Cardiac fibroblast (primary cell): ENCODE data around the gene EEFSEC.

Source experiments
- DNase-seq, 2 donors: peaks; one replicate each; pipeline versions ENCODE4 v3.0.0 to v3.0.0-alpha.2; 2010; ENCODE audit warnings: low read depth in 2 of 2
- H3K4me3 ChIP-seq, 2 donors: replicated peaks in 1 of 2; 1 replicate in 1 of 2; 2 replicates in 1 of 2; pipeline ENCODE4 v1.5.1; 2011; ENCODE audit warnings: low read depth in 2 of 2, low read length in 2 of 2, mild to moderate bottlenecking in 2 of 2, moderate library complexity in 1 of 2
- TF ChIP-seq, protein P1 (sequence below): IDR thresholded peaks from one replicate; pipeline ENCODE4 v1.5.1; 2011; ENCODE audit warnings: low read depth, mild to moderate bottlenecking, low read length, inconsistent platforms

Gene EEFSEC

DNA sequence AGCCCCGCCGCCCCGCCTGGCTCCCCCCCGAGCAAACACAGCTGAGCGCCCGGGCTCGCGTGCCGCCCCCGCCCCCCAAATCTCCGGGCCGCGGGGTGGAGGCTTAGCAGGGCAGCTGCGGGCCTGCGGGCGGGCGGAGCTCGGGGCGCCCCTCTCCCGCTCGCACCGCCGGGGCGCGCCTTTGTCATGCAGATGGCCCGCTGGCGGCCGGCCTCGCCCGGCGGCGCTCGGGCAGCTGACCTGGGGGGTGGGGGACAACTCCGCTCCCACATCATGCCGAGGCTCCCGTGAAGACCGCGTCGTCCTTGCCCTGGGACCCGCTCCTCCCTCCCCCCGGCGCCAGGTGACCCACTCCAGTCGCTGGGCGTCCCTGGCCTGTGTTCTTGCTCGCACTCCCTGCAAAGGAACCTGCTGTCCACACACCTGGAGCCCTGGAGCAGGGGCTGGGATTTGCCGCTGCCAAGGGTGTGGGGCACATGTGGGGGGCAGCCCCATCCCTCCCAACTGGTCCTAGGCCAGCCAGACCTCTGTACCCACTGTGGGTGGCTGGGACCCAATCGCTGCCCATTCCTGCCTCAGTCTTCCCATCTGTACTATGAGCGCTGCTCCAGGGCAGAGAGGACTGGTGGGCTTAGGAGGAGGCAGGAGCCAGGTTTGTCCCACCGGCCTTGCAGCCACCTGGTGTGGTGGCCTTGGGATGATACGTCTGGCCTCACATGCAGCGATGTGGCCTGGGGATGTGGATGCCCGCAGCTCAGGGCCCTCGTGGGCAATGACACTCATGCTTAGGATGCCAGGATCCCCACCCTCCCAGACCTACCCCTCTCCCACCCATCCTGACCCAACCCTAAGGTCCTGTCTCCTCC, 279.9 kb downstream of the EEFSEC start:
- TF ChIP-seq, protein P1, sequence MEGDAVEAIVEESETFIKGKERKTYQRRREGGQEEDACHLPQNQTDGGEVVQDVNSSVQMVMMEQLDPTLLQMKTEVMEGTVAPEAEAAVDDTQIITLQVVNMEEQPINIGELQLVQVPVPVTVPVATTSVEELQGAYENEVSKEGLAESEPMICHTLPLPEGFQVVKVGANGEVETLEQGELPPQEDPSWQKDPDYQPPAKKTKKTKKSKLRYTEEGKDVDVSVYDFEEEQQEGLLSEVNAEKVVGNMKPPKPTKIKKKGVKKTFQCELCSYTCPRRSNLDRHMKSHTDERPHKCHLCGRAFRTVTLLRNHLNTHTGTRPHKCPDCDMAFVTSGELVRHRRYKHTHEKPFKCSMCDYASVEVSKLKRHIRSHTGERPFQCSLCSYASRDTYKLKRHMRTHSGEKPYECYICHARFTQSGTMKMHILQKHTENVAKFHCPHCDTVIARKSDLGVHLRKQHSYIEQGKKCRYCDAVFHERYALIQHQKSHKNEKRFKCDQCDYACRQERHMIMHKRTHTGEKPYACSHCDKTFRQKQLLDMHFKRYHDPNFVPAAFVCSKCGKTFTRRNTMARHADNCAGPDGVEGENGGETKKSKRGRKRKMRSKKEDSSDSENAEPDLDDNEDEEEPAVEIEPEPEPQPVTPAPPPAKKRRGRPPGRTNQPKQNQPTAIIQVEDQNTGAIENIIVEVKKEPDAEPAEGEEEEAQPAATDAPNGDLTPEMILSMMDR, result no peak
- no peak for DNase-seq
- no peak overlapping the region for H3K4me3 ChIP-seq

DNA sequence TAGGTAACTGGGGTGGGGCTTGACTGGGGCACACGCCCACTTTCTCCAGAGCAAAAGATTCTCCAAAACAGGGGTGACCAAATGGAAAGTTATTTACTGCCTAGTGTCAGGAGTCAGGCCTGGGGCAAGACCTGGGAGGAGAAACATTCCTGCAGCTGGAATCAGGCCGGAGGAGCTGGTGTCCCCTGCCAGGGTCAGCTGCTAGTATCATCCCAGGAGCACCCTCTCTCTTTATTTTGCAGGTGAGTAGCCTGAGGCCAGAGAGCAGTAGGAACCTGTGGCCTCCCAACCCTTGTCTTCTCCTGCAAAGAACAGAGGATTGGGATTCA, 280.5 kb downstream of the EEFSEC start:
- DNase-seq, result no peak
- TF ChIP-seq, protein P1, result no peak

DNA sequence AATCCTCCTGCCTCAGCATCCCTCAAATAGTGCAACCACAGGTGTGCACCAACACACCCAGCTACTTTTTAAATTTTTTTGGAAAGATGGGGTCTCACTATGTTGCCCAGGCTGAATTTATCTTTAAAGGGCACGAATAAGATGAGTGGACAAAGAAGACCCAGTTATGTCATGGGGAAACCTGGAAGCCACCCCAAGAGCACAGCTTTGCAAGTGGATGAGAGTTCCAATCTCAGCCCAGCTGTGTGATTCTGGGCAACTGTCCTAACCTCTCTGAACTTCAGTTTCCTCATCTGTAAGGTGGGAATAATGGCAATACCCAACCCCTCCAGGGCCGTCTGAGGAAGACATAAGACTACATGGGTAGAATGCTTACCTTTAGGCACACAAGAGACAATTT, 281.2 kb downstream of the EEFSEC start:
- TF ChIP-seq, protein P1, result no peak
- DNase-seq, result no peak
- H3K4me3 ChIP-seq, result no peak overlapping the region

More for the DNA sequence above, 280.5 kb downstream of the EEFSEC start:
- no peak overlapping the region for H3K4me3 ChIP-seq

DNA sequence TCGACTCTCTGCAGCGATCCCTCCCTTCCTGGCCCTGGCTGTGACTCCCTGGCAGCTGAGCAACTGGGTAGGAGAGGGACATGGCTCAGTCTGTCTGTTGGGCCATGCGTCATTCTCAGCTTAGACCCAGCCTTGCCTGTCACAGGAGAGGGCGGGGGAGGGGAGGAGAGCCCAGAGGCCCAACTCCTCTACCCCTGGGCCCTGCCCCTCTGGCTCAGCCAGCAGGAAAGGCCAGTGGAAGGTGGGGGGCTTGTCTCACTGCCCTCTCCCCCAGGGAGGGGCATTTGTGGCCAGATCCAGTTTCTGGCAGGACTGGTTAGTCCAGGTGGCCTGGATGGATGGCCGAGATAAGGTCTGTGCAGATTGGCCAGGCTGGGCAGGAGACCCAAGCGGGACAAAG, 281.8 kb downstream of the EEFSEC start:
- H3K4me3 ChIP-seq, result no peak overlapping the region
- no peak for DNase-seq
- TF ChIP-seq, protein P1, result no peak

DNA sequence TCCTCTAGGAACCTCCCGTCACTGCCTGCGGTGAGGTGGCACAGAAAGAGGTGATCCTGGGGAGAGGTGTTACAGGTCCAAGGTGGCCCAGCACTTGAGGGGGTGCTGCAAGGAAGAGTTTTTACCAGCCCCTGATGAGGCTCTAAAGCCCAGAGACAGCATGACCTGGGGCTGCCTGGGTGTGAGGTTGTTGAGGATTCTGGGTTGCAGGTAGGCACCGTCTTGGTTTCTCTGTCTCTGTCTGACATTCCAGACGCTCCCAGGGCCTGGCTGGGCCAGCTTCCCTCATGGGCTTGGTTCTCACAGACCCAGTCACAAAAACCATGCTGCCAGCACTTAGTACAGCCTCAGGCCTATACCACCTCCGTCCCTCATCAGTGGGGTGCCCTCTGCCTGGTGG, 282.3 kb downstream of the EEFSEC start:
- no peak overlapping the region for H3K4me3 ChIP-seq
- DNase-seq, result no peak
- TF ChIP-seq, protein P1, result no peak

DNA sequence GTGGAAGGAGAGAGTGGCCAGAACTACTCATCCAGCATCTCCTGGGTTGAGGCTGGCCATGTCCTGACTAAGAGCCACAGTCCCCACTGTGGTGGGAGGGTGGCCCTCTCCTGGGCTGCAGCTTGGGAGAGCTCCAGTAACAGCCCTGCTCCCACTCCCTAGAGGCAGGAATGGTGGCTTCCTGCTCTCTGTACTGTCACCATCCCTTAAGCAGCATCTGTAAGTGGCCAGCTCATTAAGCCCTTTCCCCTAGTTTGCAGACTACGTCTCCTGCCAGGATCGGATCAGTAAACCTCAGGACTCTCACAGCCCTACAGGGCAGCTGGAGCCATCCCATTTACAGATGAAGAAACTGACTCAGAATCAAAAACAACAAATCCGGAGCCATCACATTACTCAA, 282.9 kb downstream of the EEFSEC start:
- no peak overlapping the region for H3K4me3 ChIP-seq
- TF ChIP-seq, protein P1, result no peak

More for the DNA sequence above, 282.9 kb downstream of the EEFSEC start:
- DNase-seq, result no peak
